ENCODE results near the gene ERAP2.

GRCh38 chr5:96884995-96885394 is 8.7 kb downstream of the ERAP2 start:
- TF ChIP-seq CTCF (IDR thresholded peaks at IDR 0.05) (no peak), POLR2A (IDR thresholded peaks at IDR 0.05) (no peak)
